Islet of Langerhans (tissue), 1 donor: ENCODE results near the gene PALM.
"Not testable (repeated sequence)": the region's sequence is repeated elsewhere in the genome, so short reads cannot be mapped to it uniquely, and the experiment has no call there.

Experiments used
- FAIRE-seq: peaks from one replicate; lab custom pipeline; 2011; peaks lifted over from hg19 to GRCh38; lab: Jason Lieb, UNC

The PALM gene, protein sequence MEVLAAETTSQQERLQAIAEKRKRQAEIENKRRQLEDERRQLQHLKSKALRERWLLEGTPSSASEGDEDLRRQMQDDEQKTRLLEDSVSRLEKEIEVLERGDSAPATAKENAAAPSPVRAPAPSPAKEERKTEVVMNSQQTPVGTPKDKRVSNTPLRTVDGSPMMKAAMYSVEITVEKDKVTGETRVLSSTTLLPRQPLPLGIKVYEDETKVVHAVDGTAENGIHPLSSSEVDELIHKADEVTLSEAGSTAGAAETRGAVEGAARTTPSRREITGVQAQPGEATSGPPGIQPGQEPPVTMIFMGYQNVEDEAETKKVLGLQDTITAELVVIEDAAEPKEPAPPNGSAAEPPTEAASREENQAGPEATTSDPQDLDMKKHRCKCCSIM

DNA sequence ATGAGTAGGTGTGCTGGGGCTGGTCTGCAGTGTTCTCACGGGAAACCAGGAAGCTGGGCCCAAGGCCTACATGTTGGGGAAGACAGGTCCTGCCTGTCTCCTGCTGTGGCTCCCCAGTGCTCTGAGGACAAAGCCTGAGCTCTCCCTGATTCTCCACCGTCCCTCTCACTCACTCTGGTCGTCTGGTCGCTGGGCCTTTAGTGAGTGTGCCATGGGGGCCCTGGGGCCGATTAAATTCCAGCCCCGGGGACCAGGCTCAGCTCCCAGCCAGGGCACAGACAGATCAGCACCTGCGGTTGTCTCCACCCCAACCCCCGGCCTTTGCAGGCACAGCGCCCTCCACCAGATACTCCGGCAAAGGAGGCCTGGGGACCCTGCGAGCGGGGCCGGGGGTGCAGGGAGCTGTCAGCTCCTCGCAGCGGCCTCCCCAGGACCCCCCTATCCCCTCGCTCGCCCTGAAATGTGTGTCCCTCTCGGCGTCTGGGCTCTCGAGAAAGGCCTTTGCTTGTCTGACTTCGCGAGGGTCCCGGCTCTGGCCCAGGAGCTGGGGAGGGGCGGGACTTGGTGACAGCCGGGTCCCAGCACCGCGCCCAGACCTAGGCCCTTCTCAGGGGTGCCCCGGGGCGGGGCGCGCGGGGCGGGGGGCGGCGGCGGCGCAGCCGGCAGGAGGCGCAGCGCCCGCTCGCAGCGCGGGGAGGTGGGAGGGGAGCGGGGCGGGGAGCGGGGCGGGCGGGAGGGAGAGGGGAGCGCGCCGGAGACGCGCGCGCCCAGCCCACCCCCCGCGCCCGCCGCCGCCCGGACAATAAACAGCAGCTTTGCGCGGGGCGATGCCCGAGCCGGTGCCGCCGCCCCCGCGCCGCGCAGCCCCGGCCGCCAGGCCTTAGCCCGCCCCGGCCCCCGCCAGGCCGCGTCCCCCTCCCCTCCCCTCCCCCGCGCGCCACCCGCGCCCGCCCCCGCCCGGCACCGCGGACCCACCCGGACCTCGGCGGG is at the start of gene PALM:
PALM (plus strand) TSS at position 782 of the 990 bp plus-strand sequence. CDS start 212 bp downstream, outside the sequence.
- no peak for FAIRE-seq

DNA sequence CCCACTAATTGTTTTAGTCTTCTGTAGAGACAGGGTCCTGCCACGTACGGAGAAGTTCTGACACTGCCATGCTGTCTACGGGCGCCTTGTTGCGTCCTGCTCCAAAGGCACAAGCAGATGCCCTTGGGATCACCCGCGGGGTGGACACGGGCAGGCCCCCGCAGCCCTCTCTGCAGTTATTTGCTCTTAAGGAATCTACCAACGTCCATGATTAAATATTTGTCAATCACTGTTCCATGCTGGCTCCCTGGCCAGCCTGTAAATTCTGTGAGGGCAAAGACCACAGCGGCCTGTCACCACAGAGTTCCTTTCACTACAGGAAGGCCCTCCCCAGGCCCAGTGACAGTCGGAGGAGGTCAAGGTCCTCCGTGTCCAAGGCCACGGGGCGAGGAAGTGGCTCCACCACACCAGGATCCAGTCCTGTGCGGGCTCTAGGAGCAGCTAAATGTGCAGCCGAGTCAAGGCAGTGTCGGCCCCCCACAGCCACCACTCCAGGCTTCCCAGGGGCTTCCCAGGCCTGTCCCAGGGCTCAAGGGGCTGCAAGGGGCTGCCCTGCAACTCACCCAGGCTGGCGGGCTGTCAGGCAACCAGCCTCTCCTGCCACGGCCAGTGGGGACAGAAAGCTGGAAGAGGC is 47.8 kb upstream of the PALM start:
- FAIRE-seq, result no peak

DNA sequence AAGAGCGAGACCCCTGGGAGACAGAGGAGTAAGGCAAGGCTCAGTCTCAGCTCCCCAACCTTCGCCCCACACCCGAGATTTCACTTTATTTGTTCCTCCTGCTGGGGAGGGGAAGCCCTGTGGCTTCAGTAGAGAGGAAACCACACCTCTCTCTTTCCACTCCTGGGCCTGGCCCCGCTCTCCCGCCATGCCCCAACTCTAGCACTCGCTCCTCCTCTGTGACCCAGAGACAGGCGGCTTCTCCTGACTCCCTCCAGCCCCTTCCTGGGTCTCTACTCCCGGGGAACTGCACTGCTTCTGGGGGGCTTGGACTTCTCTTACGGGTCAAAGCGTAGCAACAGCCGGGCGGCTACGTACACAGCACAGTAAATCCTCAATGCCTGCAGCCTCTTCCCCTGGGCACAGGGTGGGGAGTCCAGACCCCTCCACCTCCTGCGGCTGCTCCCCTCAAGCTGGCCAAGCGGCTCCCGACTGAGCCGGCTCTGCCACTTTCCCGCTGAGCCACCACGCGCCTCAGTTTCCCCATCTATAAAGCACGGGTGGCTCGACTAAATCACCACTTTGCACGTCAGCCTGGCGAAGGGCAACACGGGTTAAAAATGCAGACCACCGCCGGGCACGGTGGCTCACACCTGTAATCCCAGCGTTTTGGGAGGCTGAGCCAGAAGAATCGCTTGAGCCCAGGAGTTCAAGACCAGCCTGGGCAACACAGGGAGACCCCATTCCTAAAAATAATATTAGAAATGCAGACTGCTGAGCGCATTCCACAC is 47.1 kb upstream of the PALM start:
- FAIRE-seq, result no peak

DNA sequence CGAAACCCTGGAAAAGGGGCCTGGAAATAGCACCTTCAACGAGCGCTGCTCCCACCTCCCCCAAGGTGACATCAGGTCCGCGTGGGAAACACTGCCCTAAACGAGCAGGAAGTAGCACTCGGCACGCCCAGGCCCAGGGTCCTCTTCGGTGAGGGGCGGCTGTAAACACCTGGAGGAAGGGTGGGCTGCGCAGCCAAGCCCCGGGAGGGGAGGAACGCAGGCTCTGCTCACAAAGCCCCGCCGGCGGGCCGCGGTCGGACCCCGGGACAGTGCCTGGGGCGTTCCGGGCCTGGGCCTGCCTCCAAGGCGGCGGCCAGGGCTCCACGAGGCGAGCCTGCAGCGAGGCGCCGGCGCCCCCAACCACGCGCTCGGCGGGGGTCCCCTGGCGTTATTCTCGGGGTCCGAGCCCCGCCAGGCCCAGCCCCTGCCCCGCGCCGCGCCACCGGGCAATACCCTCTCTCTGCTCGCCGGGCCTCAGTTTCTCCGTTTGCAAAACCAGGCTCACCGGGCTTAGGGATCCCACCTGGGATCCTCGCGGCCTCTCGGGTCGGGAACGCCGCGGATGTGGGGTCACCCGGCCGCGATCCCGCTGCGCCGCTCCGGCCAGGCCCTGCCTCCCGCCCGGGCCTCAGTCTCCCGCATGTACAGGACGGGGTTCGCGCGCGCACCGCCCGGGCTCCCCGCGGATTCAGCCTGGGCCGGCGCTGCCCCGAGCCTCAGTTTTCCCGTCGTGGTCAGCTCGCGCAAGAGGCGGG is 46.4 kb upstream of the PALM start:
- no peak for FAIRE-seq

DNA sequence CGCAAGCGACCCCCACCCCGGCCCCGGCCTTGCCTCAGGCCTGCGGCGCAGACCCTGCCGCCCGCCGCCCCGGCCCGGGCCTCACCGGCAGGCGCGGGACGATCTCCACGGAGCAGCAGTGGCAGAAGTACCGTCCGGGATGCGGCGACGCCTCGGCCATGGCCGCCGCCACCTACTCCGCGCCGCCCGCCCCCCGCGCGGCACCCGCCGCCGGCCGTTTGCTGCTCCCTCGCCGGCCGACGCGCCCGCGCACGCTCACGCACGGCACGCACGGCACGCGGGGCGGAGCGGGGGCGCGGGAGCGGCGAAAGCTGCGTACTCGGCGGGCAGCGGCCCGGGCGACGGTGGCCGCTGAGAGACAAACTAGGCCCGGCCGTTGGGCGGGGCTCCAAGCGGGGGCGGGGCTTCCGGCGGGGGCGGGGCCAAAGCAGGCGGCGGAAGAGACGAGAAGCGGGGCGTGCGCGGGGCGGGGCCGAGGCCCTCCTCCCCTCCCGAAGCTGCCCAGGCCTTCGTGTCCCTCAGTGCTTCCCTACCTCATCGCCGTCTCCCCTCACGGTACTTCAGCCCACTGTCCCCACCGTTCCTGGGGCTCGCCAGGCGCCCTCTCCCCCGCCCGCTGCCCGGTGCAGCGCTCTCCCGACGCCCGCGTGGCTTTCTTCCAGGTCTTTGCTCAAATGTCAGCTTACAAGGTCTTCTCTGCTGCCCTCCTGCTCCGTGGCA is 45.6 kb upstream of the PALM start, which contains the start of gene RNF126:
RNF126 (minus strand) TSS at position 253 of the 720 bp plus-strand sequence; CDS start at position 160, 93 bp downstream.
- FAIRE-seq, result no peak

DNA sequence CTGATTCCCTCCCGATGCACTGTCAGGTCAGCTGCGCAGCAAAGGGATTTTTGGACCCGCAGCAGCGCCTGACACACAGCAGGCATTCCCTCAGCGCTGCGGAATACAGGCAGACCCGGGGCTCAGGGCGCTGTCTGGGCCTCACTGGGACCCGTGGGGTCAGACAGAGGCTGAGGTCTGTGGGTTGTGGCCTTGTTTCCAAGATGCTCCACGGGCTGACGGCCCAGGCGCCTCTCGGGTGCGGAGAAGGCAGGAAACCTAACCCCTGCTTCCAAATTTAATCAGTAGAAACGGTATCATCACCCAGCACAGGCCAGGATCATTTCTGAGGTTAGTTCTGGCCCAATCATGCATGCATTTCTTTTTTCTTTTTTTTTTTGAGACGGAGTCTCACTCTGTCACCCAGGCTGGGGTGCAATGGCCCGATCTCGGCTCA is 45.0 kb upstream of the PALM start:
- no peak for FAIRE-seq

DNA sequence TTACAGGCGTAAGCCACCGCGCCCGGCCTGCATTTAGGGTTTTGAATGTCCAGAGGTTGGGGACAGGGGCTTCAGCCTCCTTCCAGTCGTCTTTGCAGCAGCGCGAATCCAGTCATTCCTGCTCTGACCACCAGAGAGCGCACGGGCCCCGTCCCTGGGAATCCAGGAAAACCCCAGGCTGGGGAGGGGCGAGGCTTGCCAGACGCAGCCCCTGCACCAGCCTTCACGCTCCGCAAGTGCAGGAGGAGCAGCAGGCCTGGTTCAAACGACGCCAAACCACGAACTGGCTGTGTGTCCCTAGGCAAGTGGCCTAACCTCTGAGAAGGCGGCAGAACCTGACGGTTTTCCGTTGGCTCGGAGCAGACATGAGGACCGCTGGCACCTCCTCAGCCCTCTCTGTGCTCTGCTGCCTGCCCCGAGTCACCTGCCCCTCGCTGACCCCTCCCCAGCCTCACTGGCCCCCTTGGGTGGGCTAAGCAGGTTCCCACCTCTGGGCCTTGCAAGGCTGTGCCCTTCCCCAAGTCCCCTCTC is 43.8 kb upstream of the PALM start:
- FAIRE-seq, result no peak

DNA sequence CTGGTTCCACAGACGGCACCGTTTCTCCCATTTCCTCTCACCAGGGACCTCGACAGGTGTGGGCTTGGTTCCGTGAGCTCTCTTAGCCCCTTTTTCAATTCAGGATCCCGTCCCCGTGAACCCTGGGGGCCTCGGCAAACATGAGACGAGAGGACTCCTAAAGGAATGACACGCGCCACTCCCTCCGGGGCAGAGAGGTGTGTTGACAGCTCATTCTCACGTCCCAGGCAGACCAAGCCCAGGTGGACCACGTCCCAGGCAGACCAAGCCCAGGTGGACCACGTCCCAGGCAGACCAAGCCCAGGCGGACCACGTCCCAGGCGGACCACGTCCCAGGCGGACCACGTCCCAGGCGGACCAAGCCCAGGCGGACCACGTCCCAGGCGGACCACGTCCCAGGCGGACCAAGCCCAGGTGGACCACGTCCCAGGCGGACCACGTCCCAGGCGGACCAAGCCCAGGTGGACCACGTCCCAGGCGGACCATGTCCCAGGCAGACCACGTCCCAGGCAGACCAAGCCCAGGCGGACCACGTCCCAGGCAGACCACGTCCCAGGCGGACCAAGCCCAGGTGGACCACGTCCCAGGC is 41.7 kb upstream of the PALM start:
- not testable (repeated sequence) for FAIRE-seq

DNA sequence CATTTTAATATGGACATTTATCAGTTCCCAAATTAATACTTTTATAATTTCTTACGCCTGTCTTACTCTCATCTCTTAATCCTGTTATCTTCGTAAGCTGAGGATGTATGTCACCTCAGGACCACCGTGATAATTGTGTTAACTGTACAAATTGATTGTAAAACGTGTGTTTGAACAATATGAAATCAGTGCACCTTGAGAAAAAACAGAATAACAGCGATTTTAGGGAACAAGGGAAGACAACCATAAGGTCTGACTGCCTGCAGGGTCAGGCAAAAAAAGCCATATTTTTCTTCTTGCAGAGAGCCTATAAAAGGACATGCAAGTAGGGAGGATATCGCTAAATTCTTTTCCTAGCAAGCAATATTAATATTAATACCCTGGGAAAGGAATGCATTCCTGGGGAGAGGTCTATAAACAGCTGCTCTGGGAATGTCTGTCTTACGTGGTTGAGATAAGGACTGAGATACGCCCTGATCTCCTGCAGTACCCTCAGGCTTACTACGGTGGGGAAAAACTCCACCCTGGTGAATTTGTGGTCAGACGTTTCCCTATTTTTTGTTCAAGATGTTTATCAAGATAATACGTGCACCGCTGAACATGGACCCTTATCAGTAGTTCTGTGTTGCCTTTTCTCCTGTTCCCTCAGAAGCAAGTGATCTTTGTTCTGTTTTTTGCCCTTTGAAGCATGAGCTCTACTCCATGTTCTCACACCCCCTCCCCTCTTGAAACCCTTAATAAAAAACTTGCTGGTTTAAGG is 39.9 kb upstream of the PALM start:
- FAIRE-seq, result not testable (repeated sequence)

DNA sequence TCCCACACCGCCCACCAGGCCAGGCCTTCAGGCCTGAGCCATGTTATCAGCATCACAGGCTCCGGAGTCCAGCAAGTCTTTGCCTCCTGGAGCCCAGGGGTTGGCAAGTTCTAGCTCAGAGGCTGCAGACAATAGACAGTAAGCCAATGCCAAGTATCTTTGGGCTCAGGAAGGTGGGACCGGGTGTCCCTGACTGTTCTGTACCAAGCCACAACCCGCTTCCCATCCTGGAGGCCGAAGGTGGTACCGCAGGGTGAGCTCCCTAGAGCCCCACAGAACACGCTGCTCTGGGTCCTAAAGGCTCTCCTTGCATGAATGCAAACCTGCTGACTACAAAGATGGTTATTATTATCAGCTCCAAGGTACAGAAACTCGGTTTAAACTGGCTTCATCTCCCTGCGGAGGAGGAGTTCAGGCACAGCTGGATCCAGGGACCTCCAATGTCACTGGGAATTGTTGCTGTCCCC is 38.1 kb upstream of the PALM start:
- FAIRE-seq, result no peak

DNA sequence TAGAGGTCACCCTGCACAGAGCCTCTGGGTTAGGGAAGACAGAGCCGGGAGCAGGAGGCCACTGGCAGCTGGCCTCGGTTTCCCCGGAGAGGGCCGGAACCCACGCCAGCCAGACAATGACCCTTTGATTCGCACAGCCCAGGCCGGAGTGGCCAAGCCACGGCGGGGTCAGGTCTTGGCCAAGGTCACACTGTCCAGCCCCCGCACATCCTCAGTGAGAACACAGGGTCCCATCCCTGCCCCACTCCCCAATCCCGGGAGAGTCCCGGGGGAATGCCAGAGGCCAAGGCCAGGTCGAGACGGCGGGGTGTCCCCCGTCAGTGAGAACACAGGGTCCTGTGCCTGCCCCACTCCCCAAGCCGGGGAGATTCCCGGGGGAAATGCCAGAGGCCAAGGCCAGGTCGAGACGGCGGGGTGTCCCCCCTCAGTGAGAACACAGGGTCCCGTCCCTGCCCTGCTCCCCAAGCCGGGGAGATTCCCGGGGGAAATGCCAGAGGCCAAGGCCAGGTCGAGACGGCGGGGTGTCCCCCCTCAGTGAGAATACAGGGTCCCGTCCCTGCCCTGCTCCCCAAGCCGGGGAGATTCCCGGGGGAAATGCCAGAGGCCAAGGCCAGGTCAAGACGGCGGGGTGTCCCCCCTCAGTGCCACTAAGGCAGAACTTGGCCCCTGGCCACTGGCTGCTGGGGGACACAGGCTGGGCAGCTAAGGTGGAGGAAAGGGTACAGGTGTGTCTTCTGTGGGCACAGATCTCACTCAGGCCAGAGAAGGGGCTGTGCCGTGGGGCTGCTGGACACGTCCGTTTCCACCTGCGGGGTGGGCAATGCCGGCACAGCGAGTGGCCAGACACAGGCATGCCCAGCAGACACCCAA is 34.2 kb upstream of the PALM start:
- no peak for FAIRE-seq

DNA sequence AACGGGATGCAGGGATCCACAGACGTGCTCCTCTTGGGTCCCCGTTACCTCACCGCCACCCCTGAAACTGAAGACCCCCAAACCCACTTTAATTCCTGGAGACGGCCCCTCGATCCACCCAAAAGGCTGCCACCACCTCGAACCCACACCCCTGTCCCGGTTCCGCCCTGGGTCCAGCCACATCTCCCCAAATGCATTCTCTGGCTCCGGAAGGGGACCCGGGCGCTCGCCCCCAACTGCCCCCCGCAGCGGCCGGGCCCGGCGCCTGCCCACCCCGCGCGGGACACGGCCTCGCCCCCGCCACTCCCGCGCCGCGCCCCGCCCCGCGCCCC is 32.8 kb upstream of the PALM start:
- no peak for FAIRE-seq

DNA sequence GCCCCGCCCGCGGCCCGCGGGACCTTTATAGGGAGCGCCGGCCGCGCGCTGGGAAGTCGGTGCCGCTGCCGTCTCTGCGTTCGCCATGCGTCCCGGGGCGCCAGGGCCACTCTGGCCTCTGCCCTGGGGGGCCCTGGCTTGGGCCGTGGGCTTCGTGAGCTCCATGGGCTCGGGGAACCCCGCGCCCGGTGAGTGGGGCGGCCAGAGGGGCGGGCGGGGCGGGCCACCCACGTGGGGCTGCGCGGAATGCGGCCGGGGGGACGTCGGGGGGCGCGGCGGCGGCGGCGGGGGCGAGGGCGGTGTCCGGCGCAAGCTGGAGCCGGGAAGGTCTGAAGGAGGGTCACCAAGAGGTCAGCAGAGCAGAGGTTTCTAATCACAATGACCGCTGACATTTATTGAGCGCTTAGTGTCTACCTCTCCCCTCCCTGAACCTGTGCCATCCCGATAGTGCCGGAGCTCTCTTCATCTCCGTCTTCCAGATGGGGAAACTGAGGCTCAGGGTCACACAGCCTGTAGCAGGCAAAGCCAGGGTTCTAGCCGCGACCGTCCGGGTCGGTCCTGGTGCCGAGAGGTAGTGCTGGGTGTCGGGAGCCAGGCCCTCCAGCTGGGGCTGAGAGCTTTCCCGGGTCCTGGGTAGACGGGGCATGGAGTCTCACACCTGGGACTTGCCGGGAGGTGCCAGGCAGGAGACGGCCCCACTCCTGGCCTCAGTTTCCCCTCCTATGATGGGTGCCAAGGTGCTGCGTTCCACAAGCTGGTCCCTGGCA is 32.2 kb upstream of the PALM start, which contains the start of gene FSTL3:
FSTL3 (plus strand) TSS at position 54 of the 767 bp plus-strand sequence; CDS start at position 86, 32 bp downstream.
- no peak for FAIRE-seq

DNA sequence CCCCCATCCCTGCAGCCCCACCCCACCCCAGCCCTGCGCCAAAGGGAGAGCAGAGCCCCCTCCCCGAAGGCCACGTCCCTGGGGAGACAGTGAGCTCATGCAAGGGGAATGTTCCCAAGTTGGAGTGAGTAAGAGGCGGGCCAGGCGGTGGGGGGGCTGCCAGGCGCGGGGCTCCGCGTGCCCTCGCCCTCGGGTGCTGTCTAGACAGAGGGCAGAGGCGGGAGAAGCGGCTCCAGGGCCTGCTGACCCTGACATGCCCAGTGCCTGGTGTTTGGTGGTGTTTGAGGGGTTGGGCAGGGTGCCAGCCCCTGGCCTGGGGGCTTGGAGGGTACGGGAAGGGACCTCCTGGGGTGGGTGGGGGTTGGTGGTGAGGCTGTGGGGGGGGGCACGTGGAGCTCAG is 31.5 kb upstream of the PALM start:
- no peak for FAIRE-seq

DNA sequence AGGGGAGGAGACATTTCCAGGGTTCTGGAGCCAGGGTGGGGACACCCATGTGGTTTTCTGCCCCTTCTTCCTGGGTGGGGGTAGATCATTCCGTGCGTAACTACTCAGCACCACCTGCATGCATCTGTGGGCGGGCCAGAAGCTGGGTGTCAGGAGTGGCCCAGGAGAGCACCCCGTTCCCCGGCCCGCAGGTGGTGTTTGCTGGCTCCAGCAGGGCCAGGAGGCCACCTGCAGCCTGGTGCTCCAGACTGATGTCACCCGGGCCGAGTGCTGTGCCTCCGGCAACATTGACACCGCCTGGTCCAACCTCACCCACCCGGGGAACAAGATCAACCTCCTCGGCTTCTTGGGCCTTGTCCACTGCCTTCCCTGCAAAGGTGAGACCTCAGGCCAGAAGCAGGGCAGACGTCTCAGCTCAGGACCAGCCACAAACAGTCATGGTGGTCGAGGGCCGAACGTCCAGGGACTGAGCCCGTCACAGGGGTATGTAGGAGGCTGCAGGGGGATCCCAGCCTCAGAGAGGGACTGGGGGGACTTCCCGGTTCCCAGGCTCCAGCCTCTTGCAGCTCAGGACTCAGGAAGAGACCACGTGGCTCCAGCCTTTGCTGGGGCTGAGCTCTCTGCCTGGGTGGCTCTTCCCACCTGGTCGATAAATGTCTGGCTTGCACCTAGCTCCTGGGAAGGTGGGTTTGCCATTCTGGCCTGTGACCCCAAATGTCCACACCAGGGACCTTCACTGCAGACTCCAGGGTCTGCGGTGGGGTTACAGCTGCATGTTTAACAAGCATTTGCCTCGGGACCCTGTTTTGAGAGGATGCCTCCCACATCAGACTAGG is 30.9 kb upstream of the PALM start:
- FAIRE-seq, result no peak
